HG03558 (cell line): ENCODE results near the gene HNRNPA1L2.
A peak's percentile ranks its signal among the peaks of the same experiment; 100 is the strongest.
"Not testable (repeated sequence)": the region's sequence is repeated elsewhere in the genome, so short reads cannot be mapped to it uniquely, and the experiment has no call there.

Source experiments
- ATAC-seq: cut with Tn5 transposase; IDR thresholded peaks from one replicate; pipeline ENCODE4 v1.9.1; 2021; ENCODE audit warnings: moderate number of reproducible peaks; ENCODE audit not compliant: unreplicated experiment; ENCODE audit errors: extremely low read depth

The HNRNPA1L2 gene

GRCh38 chr13:52642131-52642530 lies at the start of gene HNRNPA1L2:
Gene HNRNPA1L2 (plus strand): TSS chr13:52642431. CDS start chr13:52642493, 62 bp downstream.
- no peak for ATAC-seq

GRCh38 chr13:52593175-52593574 lies 49.1 kb upstream of the HNRNPA1L2 start:
- ATAC-seq: not testable (repeated sequence)

GRCh38 chr13:52593812-52594211 lies 48.4 kb upstream of the HNRNPA1L2 start:
- ATAC-seq: not testable (repeated sequence)

GRCh38 chr13:52594295-52594694 lies 47.9 kb upstream of the HNRNPA1L2 start:
- ATAC-seq: not testable (repeated sequence)

- ATAC-seq: no peak
Observed at GRCh38 chr13:52597676-52598075, 44.6 kb upstream of the HNRNPA1L2 start.

GRCh38 chr13:52599037-52599847 lies 43.0 kb upstream of the HNRNPA1L2 start:
- no peak for ATAC-seq

- no peak for ATAC-seq
Observed at GRCh38 chr13:52599848-52600603, 42.2 kb upstream of the HNRNPA1L2 start.

GRCh38 chr13:52600666-52601065 lies 41.6 kb upstream of the HNRNPA1L2 start:
- no peak for ATAC-seq

GRCh38 chr13:52603316-52603715 lies 38.9 kb upstream of the HNRNPA1L2 start:
- not testable (repeated sequence) for ATAC-seq

- not testable (repeated sequence) for ATAC-seq
Observed at GRCh38 chr13:52606126-52606525, 36.1 kb upstream of the HNRNPA1L2 start.

GRCh38 chr13:52606795-52607194 lies 35.4 kb upstream of the HNRNPA1L2 start:
- ATAC-seq: not testable (repeated sequence)

GRCh38 chr13:52608184-52608583 lies 34.0 kb upstream of the HNRNPA1L2 start:
- ATAC-seq: not testable (repeated sequence)

- ATAC-seq: not testable (repeated sequence)
Observed at GRCh38 chr13:52609013-52609606, 33.1 kb upstream of the HNRNPA1L2 start.

- ATAC-seq: not testable (repeated sequence)
Observed at GRCh38 chr13:52610158-52610557, 32.1 kb upstream of the HNRNPA1L2 start.

GRCh38 chr13:52615134-52615801 lies 27.0 kb upstream of the HNRNPA1L2 start:
- ATAC-seq: no peak

GRCh38 chr13:52615812-52616211 lies 26.4 kb upstream of the HNRNPA1L2 start:
- no peak for ATAC-seq

- ATAC-seq: peak; percentile 84
Observed at GRCh38 chr13:52617070-52618060, 24.9 kb upstream of the HNRNPA1L2 start.

GRCh38 chr13:52631083-52631690 lies 11.0 kb upstream of the HNRNPA1L2 start:
- ATAC-seq: peak; percentile 49
